CD4-positive, alpha-beta T cell (primary cell): Measurements from ENCODE around the gene OLA1. TPM values are rescaled to one million over a fixed set of nuclear protein-coding genes. Genes with fewer than 3 reads are reported as not detected.

Source experiments
- ATAC-seq: fragments of 200-7000 bp; cut with Tn5 transposase; one replicate; pipeline ENCODE4 v1.10.0; 2022; ENCODE audit warnings: mild to moderate bottlenecking; ENCODE audit not compliant: poor library complexity
- CTCF ChIA-PET: fragments of 350-600 bp; sonication (Branson Sonifier 250); formaldehyde crosslinking; loops from one replicate; lab custom pipeline; 2021; ENCODE audit warnings: antibody characterized with exemption, inconsistent platforms; lab: Charles Lee
- POLR2A ChIA-PET: fragments of 350-600 bp; sonication (Branson Sonifier 250); formaldehyde crosslinking; loops from one replicate; lab custom pipeline; 2021; ENCODE audit warnings: antibody characterized with exemption, inconsistent platforms; lab: Charles Lee
- DNase-seq, 14 experiments: peaks; one replicate each; pipeline ENCODE4 v3.0.0-alpha.2; 2013 to 2020; ENCODE audit warnings: mixed read lengths in 2 of 14
- H3K27ac ChIP-seq, 2 donors: one replicate each; pipeline versions ENCODE4 v1.5.1 to v1.7.0; 2013; ENCODE audit warnings: low read length in 2 of 2, low read depth in 1 of 2, mild to moderate bottlenecking in 1 of 2
- H3K27me3 ChIP-seq, 2 experiments: 1 replicate in 1 of 2; 2 replicates in 1 of 2; pipeline versions ENCODE4 v1.6.1 to v1.7.0; 2013; ENCODE audit warnings: low read length in 2 of 2, control low read depth in 1 of 2, mild to moderate bottlenecking in 1 of 2, moderate library complexity in 1 of 2; ENCODE audit not compliant: insufficient read depth in 2 of 2, control insufficient read depth in 1 of 2
- H3K36me3 ChIP-seq: one replicate; pipeline ENCODE4 v1.6.1; 2013; ENCODE audit warnings: low read length, control low read depth; ENCODE audit not compliant: insufficient read depth
- H3K4me1 ChIP-seq: one replicate; pipeline ENCODE4 v1.6.1; 2013; ENCODE audit warnings: low read length, control low read depth; ENCODE audit not compliant: insufficient read depth
- H3K4me3 ChIP-seq: one replicate; pipeline ENCODE4 v1.5.1; 2013; ENCODE audit warnings: mild to moderate bottlenecking, low read length, moderate library complexity
- H3K9me3 ChIP-seq, 2 experiments: 1 replicate in 1 of 2; 2 replicates in 1 of 2; pipeline versions ENCODE4 v1.6.1 to v1.7.0; 2013; ENCODE audit warnings: low read length in 2 of 2, mild to moderate bottlenecking in 2 of 2, control low read depth in 1 of 2, moderate library complexity in 1 of 2; ENCODE audit not compliant: control insufficient read depth in 1 of 2, insufficient read depth in 1 of 2
- H3K27ac Mint-ChIP-seq: one replicate; pipeline ENCODE4 v1.8.0; 2020; ENCODE audit warnings: mixed read lengths
- H3K27me3 Mint-ChIP-seq: one replicate; pipeline ENCODE4 v1.8.0; 2021; ENCODE audit warnings: mixed read lengths
- H3K36me3 Mint-ChIP-seq: one replicate; pipeline ENCODE4 v1.8.0; 2021; ENCODE audit warnings: low read depth, mixed read lengths
- H3K4me1 Mint-ChIP-seq: one replicate; pipeline ENCODE4 v1.8.0; 2021; ENCODE audit warnings: low read depth, mixed read lengths
- H3K4me3 Mint-ChIP-seq: one replicate; pipeline ENCODE4 v1.8.0; 2020; ENCODE audit warnings: mild to moderate bottlenecking, mixed read lengths
- H3K9me3 Mint-ChIP-seq: one replicate; pipeline ENCODE4 v1.8.0; 2020; ENCODE audit warnings: mixed read lengths
- CTCF ChIP-seq: fragments of 200-600 bp; IDR thresholded peaks from one replicate; pipeline ENCODE4 v1.8.0; 2022; ENCODE audit warnings: antibody characterized with exemption, mild to moderate bottlenecking
- intact Hi-C, 2 experiments: fragments of 100-400 bp; cut with DNase I in 1 of 2; cut with micrococcal nuclease in 1 of 2; formaldehyde crosslinking; loops; one replicate each; pipeline versions ENCODE4 v1.15.1 to v1.9.0; 2023 to 2025; cut with DNase I, micrococcal nuclease
- total RNA-seq, 174 experiments: library from RNA in 2 of 174; stranded (reverse) in 2 of 174; gene quantifications; one replicate each; pipeline ENCODE4 v1.2.3 and lab custom pipeline; 2021 to 2026

The OLA1 gene
- total RNA-seq, 2 experiments from 2014 or later: 38.1 to 40.5 TPM

GRCh38 chr2:174027956-174028355, 220.4 kb downstream of the OLA1 start:
- no peaks in the 10 kb centered on the region for H3K9me3 Mint-ChIP-seq

GRCh38 chr2:174026122-174026845, 222.0 kb downstream of the OLA1 start:
- H3K9me3 ChIP-seq: peaks cover 0 to 4% of the 10 kb centered on the region in 2 experiments
- ChIA-PET CTCF (no interaction called here), POLR2A (no interaction called here)
- Mint-ChIP-seq H3K4me3 (no peak overlapping the region), H3K27me3 (no peaks in the 10 kb centered on the region), H3K27ac (no peak overlapping the region), H3K36me3 (no peaks in the 10 kb centered on the region), H3K4me1 (no peaks in the 10 kb centered on the region), H3K9me3 (no peaks in the 10 kb centered on the region)
- H3K4me3 ChIP-seq: no peak overlapping the region
- intact Hi-C loops: no loop called here
- ATAC-seq (no peak), DNase-seq (no peak)
- no peak overlapping the region for H3K27ac ChIP-seq
- no peak for TF ChIP-seq CTCF
- peaks cover 4% of the 10 kb centered on the region for H3K4me1 ChIP-seq
- H3K27me3 ChIP-seq: no peaks in the 10 kb centered on the region
- H3K36me3 ChIP-seq: no peaks in the 10 kb centered on the region

More at GRCh38 chr2:174027956-174028355, 220.4 kb downstream of the OLA1 start:
- ChIA-PET POLR2A (no interaction called here), CTCF (no interaction called here)
- Histone ChIP-seq H3K27ac (no peak overlapping the region), H3K4me3 (no peak overlapping the region), H3K9me3 (peaks cover 0 to 4% of the 10 kb centered on the region in 2 experiments), H3K27me3 (no peaks in the 10 kb centered on the region), H3K4me1 (peaks cover 4% of the 10 kb centered on the region), H3K36me3 (no peaks in the 10 kb centered on the region)
- no peaks in the 10 kb centered on the region for H3K36me3 Mint-ChIP-seq
- no peak overlapping the region for H3K4me3 Mint-ChIP-seq
- no peak overlapping the region for H3K27ac Mint-ChIP-seq
- intact Hi-C loops: no loop called here
- TF ChIP-seq CTCF: no peak
- ATAC-seq (no peak), DNase-seq (no peak)
- no peaks in the 10 kb centered on the region for H3K4me1 Mint-ChIP-seq
- H3K27me3 Mint-ChIP-seq: no peaks in the 10 kb centered on the region

GRCh38 chr2:174025271-174026121, 222.8 kb downstream of the OLA1 start:
- Histone ChIP-seq H3K27me3 (no peaks in the 10 kb centered on the region), H3K4me1 (peaks cover 4% of the 10 kb centered on the region), H3K9me3 (peaks cover 0 to 4% of the 10 kb centered on the region in 2 experiments), H3K27ac (no peak overlapping the region), H3K4me3 (no peak overlapping the region), H3K36me3 (no peaks in the 10 kb centered on the region)
- H3K9me3 Mint-ChIP-seq: no peaks in the 10 kb centered on the region
- peak in 2 of 14 experiments; percentile 31 to 38 for DNase-seq
- intact Hi-C loops: no loop called here
- ChIA-PET CTCF (no interaction called here), POLR2A (no interaction called here)
- no peak overlapping the region for H3K27ac Mint-ChIP-seq
- no peaks in the 10 kb centered on the region for H3K4me1 Mint-ChIP-seq
- no peaks in the 10 kb centered on the region for H3K27me3 Mint-ChIP-seq
- H3K4me3 Mint-ChIP-seq: no peak overlapping the region
- ATAC-seq: no peak
- no peaks in the 10 kb centered on the region for H3K36me3 Mint-ChIP-seq
- no peak for TF ChIP-seq CTCF
